ENCODE measurements around the gene AKAP13. TPM values are rescaled to one million over a fixed set of nuclear protein-coding genes. Genes with fewer than 3 reads are reported as not detected.

AKAP13 gene
- total and polyA plus RNA-seq, 2 of the 13 experiments (the other 11 are each of a cell fraction or from before 2014, with no cell fraction given): 6.7 to 27.1 TPM

DNA sequence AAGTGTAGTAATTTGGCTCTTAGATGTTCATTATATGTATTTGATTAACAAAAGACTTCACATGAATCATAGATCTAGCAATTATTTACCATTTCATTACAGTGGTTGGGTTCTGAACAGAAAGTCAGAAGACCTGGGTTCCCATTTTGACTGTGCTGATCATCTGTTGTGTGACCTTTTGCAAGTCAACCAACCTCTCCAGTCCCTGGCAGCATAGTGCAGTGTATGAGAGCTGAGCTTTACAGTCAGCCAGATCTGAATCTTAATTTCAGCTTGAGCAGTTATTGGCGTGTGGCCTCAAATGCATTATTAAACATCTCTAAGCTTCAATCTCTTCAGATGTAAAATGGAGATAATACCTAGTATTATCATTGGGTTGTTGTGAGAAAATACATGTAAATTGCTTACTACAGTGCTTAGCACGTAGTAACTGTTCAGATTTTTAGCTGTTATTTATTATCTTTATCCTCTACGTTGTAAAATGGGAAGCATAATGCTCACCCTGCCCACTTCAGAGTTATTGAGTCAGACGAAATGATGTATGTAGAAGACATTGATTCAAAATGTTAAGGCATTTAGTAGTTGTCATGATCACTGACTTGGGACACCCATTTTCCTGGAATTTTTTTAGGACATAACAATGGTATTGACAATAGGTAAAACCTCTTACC lies 310.3 kb downstream of the AKAP13 start:
- FAIRE-seq (no peak), DNase-seq (ENCODE audit: low spot score) (no peak), ATAC-seq (no peak)
- Histone ChIP-seq H3K4me1 (ENCODE audit: insufficient read depth, low read length) (peaks cover 6% of the 10 kb centered on the region; the same call in 1 of the 2 replicates), H4K20me1 (ENCODE audit: insufficient read depth, low read length) (no peaks in the 10 kb centered on the region), H3K4me2 (ENCODE audit: low read depth, low read length) (no peak overlapping the region), H3K27ac (ENCODE audit: extremely low read length, insufficient read depth, low read length) (no peak overlapping the region), H3K36me3 (replicated peaks in 1 of 2; ENCODE audit: control insufficient read depth in 1 of 2, insufficient read depth in 2 of 2, low read length in 2 of 2) (peaks cover 0 to 12% of the 10 kb centered on the region in 2 experiments; a peak in 4 of 5 replicates), H3K4me3 (replicated peaks in 1 of 3; ENCODE audit: insufficient read depth in 1 of 3, low read depth in 2 of 3, low read length in 3 of 3) (no peak overlapping the region), H3K9ac (ENCODE audit: insufficient read depth, low read depth, low read length) (no peak overlapping the region), H3K27me3 (ENCODE audit: control insufficient read depth in 1 of 2, insufficient read depth in 2 of 2, low read length in 2 of 2) (no peaks in the 10 kb centered on the region), H3K79me2 (ENCODE audit: insufficient read depth, low read length) (no peaks in the 10 kb centered on the region), H3K9me3 (ENCODE audit: low read length) (no peaks in the 10 kb centered on the region), H2AFZ (ENCODE audit: low read length) (no peak overlapping the region)
- CTCF ChIA-PET (ENCODE audit: low intra/inter-chr PET ratio, low total read pairs): no interaction called here
- POLR2A ChIA-PET: interaction anchor here (0.9 kb wide), 1 partner anchor 8 kb away, joined by 3 read pairs; no protein-coding TSS in a partner anchor
- in situ Hi-C loops (cut with HindIII; ENCODE audit: extremely low pct_ligation_motif_present, low pct_unique_long_range_greater_than_20kb) (no loop called here), intact Hi-C loops (cut with micrococcal nuclease; ENCODE audit: unreplicated experiment) (no loop called here)
- TF ChIP-seq MXI1 (IDR thresholded peaks at IDR 0.05; ENCODE audit: borderline replicate concordance, low read depth, low read length) (no peak), REPIN1 (CRISPR knock-in tag; IDR thresholded peaks at IDR 0.05; ENCODE audit: borderline replicate concordance, low read depth) (no peak), NFKBIZ (CRISPR knock-in tag; IDR thresholded peaks at IDR 0.05) (no peak), AHR (CRISPR knock-in tag; IDR thresholded peaks at IDR 0.05) (no peak), HMG20B (CRISPR knock-in tag; conservative IDR thresholded peaks at IDR 0.05) (no peak), KMT2B (CRISPR knock-in tag; IDR thresholded peaks at IDR 0.05) (no peak), CBX1 (IDR thresholded peaks at IDR 0.05; ENCODE audit: low read depth) (no peak)
- WGBS (ENCODE audit: low lambda C conversion rate): 94% methylated on average over 4 of the region's 4 CpGs
- BruUV-seq (replicated peaks): no TSS peak

DNA sequence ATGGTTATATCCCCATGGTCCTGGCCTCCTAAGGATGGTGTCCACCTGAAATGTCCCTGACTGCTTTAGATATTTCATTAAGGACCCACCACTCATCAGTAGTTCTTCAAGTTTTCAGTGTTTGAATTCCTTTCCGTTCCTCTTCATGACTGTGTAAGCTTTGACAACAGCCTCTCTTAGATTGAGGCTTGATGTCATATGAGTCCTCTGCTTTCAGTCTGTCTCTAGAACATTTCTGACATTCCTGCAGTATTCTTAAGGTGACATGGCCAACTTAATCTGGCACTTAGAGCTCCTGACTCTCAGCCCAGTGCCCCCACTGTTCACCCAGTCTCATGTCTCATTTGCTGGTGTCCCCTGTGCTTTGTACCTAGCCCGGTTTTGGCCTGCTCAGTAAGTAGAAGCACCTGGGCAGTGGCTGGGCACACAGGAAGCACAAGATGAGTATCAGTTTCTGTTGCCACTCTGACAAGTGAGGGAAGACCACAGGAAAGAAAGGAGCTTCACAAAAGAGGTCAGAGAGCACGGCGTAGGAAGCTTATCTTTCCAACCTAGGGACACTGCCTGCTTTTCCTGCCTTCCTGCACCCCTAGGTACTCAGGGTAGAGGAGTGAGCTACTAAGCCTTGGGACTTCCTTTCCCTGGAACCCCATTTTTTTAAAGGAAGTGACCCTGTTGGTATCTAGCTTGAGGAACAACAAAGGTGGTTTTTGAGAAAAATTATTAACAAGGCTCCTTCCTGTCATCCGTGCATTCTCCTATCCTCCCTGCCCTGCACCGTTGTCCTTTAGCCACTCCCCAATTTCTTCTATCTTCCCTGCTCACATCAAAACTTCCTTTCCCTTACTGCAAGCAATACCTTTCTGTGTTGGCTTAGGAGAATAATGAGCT lies 311.2 kb downstream of the AKAP13 start:
- no peak overlapping the region for H3K9ac ChIP-seq (ENCODE audit: insufficient read depth, low read depth, low read length)
- DNase-seq (ENCODE audit: low spot score) (no peak), FAIRE-seq (no peak), ATAC-seq (no peak)
- peaks cover 6% of the 10 kb centered on the region; the same call in 1 of the 2 replicates for H3K4me1 ChIP-seq (ENCODE audit: insufficient read depth, low read length)
- CTCF ChIA-PET (ENCODE audit: low intra/inter-chr PET ratio, low total read pairs): no interaction called here
- H2AFZ ChIP-seq (ENCODE audit: low read length): no peak overlapping the region
- intact Hi-C loops (cut with micrococcal nuclease; ENCODE audit: unreplicated experiment) (no loop called here), in situ Hi-C loops (cut with HindIII; ENCODE audit: extremely low pct_ligation_motif_present, low pct_unique_long_range_greater_than_20kb) (no loop called here)
- no peak overlapping the region for H3K27ac ChIP-seq (ENCODE audit: extremely low read length, insufficient read depth, low read length)
- no peak overlapping the region for H3K4me3 ChIP-seq (replicated peaks in 1 of 3; ENCODE audit: insufficient read depth in 1 of 3, low read depth in 2 of 3, low read length in 3 of 3)
- H3K27me3 ChIP-seq (ENCODE audit: control insufficient read depth in 1 of 2, insufficient read depth in 2 of 2, low read length in 2 of 2): no peaks in the 10 kb centered on the region
- peaks cover 0 to 12% of the 10 kb centered on the region in 2 experiments; a peak in 4 of 5 replicates for H3K36me3 ChIP-seq (replicated peaks in 1 of 2; ENCODE audit: control insufficient read depth in 1 of 2, insufficient read depth in 2 of 2, low read length in 2 of 2)
- H4K20me1 ChIP-seq (ENCODE audit: insufficient read depth, low read length): no peaks in the 10 kb centered on the region
- WGBS (ENCODE audit: low lambda C conversion rate): 97% methylated on average over 6 of the region's 6 CpGs
- POLR2A ChIA-PET: no interaction called here
- H3K4me2 ChIP-seq (ENCODE audit: low read depth, low read length): no peak overlapping the region
- no peaks in the 10 kb centered on the region for H3K9me3 ChIP-seq (ENCODE audit: low read length)
- H3K79me2 ChIP-seq (ENCODE audit: insufficient read depth, low read length): no peaks in the 10 kb centered on the region
- BruUV-seq (replicated peaks): no TSS peak
- TF ChIP-seq KLF12 (CRISPR knock-in tag; IDR thresholded peaks at IDR 0.05; ENCODE audit: borderline replicate concordance): no peak
- TF ChIP-seq SSRP1 (CRISPR knock-in tag; IDR thresholded peaks at IDR 0.05): no peak
- no peak for TF ChIP-seq TAF15 (IDR thresholded peaks at IDR 0.05; ENCODE audit: low read depth, low read length, poor library complexity, severe bottlenecking)
- no peak for TF ChIP-seq ZNF563 (CRISPR knock-in tag; IDR thresholded peaks at IDR 0.05)
- no peak for TF ChIP-seq PTBP1 (IDR thresholded peaks at IDR 0.05; ENCODE audit: low read depth, low read length, poor library complexity, severe bottlenecking)
- no peak for TF ChIP-seq SALL2 (CRISPR knock-in tag; IDR thresholded peaks at IDR 0.05)
- TF ChIP-seq ZNF160 (CRISPR knock-in tag; IDR thresholded peaks at IDR 0.05): no peak
- TF ChIP-seq FOXM1 (CRISPR knock-in tag; IDR thresholded peaks at IDR 0.05): no peak
- no peak for TF ChIP-seq RARG (CRISPR knock-in tag; IDR thresholded peaks at IDR 0.05; ENCODE audit: low read depth)
- TF ChIP-seq NFKBIZ (CRISPR knock-in tag; IDR thresholded peaks at IDR 0.05): no peak
- TF ChIP-seq MBNL3 (CRISPR knock-in tag; conservative IDR thresholded peaks at IDR 0.05): no peak
- TF ChIP-seq ZNF430 (CRISPR knock-in tag; IDR thresholded peaks at IDR 0.05): no peak
- no peak for TF ChIP-seq REXO4 (CRISPR knock-in tag; IDR thresholded peaks at IDR 0.05; ENCODE audit: borderline replicate concordance)
- no peak for TF ChIP-seq SUZ12 (IDR thresholded peaks at IDR 0.05; ENCODE audit: low read depth, low read length)
